Kidney epithelial cell (primary cell): ENCODE results near the gene RET. TPM values are rescaled to one million over a fixed set of nuclear protein-coding genes. Genes with fewer than 3 reads are reported as not detected.

Source experiments
- DNase-seq: peaks from one replicate; pipeline ENCODE4 v3.0.0-alpha.2; 2010; ENCODE audit warnings: low read depth
- H3K27me3 ChIP-seq: 2 replicates; pipeline ENCODE4 v1.6.0; 2011; ENCODE audit warnings: low read length; ENCODE audit not compliant: control insufficient read depth, insufficient read depth
- H3K36me3 ChIP-seq: 2 replicates; pipeline ENCODE4 v1.5.1; 2011; ENCODE audit warnings: low read length; ENCODE audit not compliant: control insufficient read depth, insufficient read depth
- H3K4me3 ChIP-seq: 2 replicates; pipeline ENCODE4 v1.5.1; 2011; ENCODE audit warnings: low read depth, mild to moderate bottlenecking, control low read depth, low read length
- total RNA-seq: library from RNA; depleted of rRNA; stranded (reverse); fragments of >200 nt; gene quantifications from 2 replicates; pipeline ENCODE4 v1.2.3, GENCODE V29; 2015
- TF ChIP-seq, protein P1 (sequence below): IDR thresholded peaks from 2 replicates; pipeline ENCODE4 v1.5.1; 2011; ENCODE audit warnings: mild to moderate bottlenecking, moderate library complexity, low read length, control low read depth, inconsistent platforms; ENCODE audit not compliant: insufficient read depth, poor library complexity, severe bottlenecking

Gene RET
- total RNA-seq, 1 donor from 2014 or later: 3.7 TPM

DNA sequence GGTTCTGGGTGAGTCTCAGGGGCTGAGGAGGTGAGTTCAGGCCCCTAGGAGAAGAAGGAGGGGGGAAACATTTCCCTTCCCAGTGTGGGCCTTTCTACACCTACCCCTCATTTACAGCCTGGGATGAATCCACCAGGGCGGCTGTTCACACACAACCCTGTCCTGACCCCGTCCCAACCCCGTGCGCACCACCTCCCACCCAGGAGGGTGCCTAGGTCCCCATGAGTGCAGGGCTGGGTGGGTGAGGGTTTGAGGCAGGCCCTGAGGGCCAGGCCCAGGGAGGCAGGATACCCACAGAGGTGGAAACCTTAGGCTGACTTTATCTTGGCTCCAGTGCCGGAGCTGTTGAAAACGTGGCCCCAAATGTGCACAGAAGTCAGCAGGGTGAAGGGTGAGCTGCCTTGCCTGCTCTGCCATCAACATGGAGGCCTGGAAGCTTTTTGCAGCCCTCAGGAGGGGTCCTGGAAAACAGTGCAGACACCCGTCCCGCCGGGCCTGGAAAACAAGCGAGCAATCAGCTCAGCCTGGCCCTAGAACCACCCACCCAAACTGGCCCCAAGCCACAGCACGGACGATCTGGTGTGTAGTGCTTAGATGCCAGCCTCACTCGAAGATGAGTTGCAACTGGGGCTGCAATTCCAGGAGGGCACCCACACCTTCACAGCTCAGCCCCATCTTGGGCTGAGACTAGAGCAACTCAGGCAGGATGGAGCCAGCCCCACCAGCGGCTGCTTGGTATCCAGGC lies 9.3 kb upstream of the RET start:
- no peak for DNase-seq
- H3K27me3 ChIP-seq: peaks cover 4% of the 10 kb centered on the region
- TF ChIP-seq, protein P1, sequence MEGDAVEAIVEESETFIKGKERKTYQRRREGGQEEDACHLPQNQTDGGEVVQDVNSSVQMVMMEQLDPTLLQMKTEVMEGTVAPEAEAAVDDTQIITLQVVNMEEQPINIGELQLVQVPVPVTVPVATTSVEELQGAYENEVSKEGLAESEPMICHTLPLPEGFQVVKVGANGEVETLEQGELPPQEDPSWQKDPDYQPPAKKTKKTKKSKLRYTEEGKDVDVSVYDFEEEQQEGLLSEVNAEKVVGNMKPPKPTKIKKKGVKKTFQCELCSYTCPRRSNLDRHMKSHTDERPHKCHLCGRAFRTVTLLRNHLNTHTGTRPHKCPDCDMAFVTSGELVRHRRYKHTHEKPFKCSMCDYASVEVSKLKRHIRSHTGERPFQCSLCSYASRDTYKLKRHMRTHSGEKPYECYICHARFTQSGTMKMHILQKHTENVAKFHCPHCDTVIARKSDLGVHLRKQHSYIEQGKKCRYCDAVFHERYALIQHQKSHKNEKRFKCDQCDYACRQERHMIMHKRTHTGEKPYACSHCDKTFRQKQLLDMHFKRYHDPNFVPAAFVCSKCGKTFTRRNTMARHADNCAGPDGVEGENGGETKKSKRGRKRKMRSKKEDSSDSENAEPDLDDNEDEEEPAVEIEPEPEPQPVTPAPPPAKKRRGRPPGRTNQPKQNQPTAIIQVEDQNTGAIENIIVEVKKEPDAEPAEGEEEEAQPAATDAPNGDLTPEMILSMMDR: no peak
- H3K4me3 ChIP-seq: no peak overlapping the region
- no peaks in the 10 kb centered on the region for H3K36me3 ChIP-seq

DNA sequence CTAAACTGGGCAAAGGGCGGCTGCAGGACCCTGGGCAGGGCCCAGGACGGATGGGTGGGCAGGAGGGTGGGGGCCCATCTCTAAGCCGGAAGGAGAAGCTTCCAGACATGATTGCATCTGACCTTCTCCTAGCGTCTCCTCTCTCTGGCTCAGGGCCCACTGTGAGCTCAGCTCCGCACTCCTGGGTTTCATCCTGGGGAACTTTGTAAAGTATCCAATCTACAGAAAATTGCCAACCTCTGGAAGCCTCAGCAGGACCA lies 8.8 kb upstream of the RET start:
- Histone ChIP-seq H3K36me3 (no peaks in the 10 kb centered on the region), H3K27me3 (peaks cover 4% of the 10 kb centered on the region), H3K4me3 (no peak overlapping the region)
- TF ChIP-seq, protein P1: no peak
- no peak for DNase-seq

DNA sequence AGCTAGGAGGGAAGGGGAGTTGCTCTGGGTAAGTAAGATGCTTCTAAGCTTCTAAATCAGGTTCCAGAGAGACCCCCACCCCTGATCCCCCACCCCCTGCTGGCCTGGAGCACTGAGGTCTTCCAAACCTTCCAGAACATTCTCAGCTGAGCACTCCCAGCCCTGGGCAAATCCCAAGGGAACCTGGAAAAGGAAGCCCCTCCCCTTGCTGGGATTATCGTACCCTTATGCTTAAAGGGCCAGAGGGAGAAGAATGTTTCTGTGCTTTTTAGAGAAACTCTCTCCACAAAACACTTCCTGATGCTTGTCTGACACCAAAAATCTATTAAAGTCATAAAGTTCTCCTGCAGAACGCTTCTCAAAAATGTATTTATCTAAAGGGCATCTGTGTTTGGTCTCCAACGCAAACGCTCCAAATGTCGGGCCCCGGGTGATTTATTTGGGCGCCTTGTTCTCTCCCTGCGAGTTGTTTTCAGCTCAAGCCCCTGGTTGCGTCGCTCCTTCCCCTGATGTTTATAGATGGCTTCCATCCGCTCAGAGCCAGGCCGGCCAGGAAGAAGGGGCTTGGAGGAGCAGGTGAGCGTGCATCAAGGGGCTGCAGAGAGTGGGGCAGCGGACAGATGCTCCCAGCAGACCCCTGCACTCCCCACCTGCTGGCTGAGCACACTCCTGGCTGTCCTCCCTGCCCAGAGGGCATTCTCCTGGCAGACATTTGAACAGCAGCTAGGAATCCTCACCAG lies 8.2 kb upstream of the RET start:
- TF ChIP-seq, protein P1: no peak
- no peak for DNase-seq

DNA sequence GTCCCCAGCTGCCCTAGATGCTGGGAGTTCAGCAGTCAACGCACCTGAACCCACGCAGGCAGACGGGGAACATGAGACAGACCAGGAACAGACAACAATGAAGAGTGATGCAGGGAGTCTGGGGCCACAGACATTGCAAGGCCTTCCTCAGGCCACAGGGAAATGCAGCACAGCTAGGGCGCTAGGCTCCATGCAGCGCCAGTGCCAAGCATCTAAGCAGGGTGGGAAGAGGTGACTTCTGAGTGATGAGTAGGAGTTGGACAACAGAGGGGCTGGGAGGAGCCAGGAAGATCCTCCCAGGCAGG lies 7.7 kb upstream of the RET start:
- H3K36me3 ChIP-seq: no peaks in the 10 kb centered on the region
- TF ChIP-seq, protein P1: no peak
- H3K27me3 ChIP-seq: peaks cover 7% of the 10 kb centered on the region
- no peak for DNase-seq
- no peak overlapping the region for H3K4me3 ChIP-seq

More for the DNA sequence above, 8.2 kb upstream of the RET start:
- Histone ChIP-seq H3K4me3 (no peak overlapping the region), H3K27me3 (peaks cover 6% of the 10 kb centered on the region), H3K36me3 (no peaks in the 10 kb centered on the region)

DNA sequence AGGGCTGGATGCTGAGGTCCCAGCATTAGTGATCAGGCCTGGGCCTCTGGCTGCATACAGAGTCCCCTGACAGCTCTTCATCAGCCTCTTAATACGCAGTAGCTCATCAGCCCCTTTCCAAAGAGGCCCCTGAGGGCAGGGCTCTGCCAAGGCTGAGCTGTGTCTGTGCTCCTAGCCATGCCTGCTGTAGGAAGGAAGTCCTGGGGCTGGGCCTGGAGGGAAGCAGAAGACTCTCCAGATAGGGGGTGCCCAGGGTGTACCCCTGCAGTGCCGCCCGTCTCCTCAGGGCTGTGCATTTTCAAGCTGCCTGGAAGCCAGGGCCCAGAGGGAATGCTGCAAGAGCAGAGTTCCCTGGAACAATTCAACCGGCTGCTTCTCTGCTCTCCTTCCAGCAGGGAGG lies 7.3 kb upstream of the RET start:
- H3K27me3 ChIP-seq: peaks cover 9% of the 10 kb centered on the region
- no peak for DNase-seq
- H3K4me3 ChIP-seq: no peak overlapping the region
- TF ChIP-seq, protein P1: no peak
- H3K36me3 ChIP-seq: no peaks in the 10 kb centered on the region
